Ishikawa (cell line): ENCODE results near the gene SLC33A1.

ENCODE experiments used
- EP300 ChIP-seq: IDR thresholded peaks from 2 replicates; pipeline ENCODE4 v1.6.1; 2012; ENCODE audit warnings: borderline replicate concordance
- USF1 ChIP-seq: IDR thresholded peaks from 2 replicates; pipeline ENCODE4 v1.6.1; 2012

- TF ChIP-seq EP300 (no peak), USF1 (no peak)
Measured at GRCh38 chr3:155805204-155805801, 48.9 kb downstream of the SLC33A1 start.
